ENCODE data around the gene CACNA1H. TPM values are rescaled to one million over a fixed set of nuclear protein-coding genes. Genes with fewer than 3 reads are reported as not detected.

CACNA1H gene
- total and polyA plus RNA-seq, 2 donors (not counting 3 experiments of a cell fraction or from before 2014, with no cell fraction given) = 0.03 TPM; not detected in 1

GRCh38 chr16:1200014-1200627 lies 47.2 kb downstream of the CACNA1H start:
- H3K4me2 ChIP-seq (ENCODE audit: insufficient read depth, low read length) = no peak overlapping the region
- H2AFZ ChIP-seq (ENCODE audit: low read depth, low read length) = no peak overlapping the region
- no peaks in the 10 kb centered on the region for H3K27me3 ChIP-seq (ENCODE audit: control insufficient read depth in 2 of 2, insufficient read depth in 2 of 2, low read length in 2 of 2)
- FAIRE-seq (no peak), DNase-seq (ENCODE audit: low read depth, low spot score) (no peak)
- ChIA-PET CTCF (no interaction called here), POLR2A (no interaction called here)
- dilution Hi-C loops (cut with MboI; ENCODE audit: extremely low pct_ligation_motif_present, low sequenced_read_pairs) = no loop called here
- BruUV-seq (replicated peaks) = no TSS peak
- H3K27ac ChIP-seq (ENCODE audit: insufficient read depth, low read depth, low read length) = no peak overlapping the region
- H3K36me3 ChIP-seq (ENCODE audit: control insufficient read depth in 2 of 2, extremely low read depth in 1 of 2, insufficient read depth in 2 of 2, low read length in 2 of 2) = no peaks in the 10 kb centered on the region
- H3K9me1 ChIP-seq (replicated peaks; ENCODE audit: control insufficient read depth, extremely low read depth, insufficient read depth, low read length) = no peaks in the 10 kb centered on the region
- no peak for TF ChIP-seq MYC (IDR thresholded peaks at IDR 0.05; ENCODE audit: low read depth, low read length)
- no peak for TF ChIP-seq FOS (IDR thresholded peaks at IDR 0.05; ENCODE audit: borderline replicate concordance, insufficient read depth, low read length)
- TF ChIP-seq GATA2 (IDR thresholded peaks at IDR 0.05; ENCODE audit: insufficient read depth, insufficient read length, low read depth, low read length) = no peak
- TF ChIP-seq POLR2AphosphoS5 (IDR thresholded peaks at IDR 0.05; ENCODE audit: insufficient read depth, low read depth, low read length) = no peak
- TF ChIP-seq, protein P1, sequence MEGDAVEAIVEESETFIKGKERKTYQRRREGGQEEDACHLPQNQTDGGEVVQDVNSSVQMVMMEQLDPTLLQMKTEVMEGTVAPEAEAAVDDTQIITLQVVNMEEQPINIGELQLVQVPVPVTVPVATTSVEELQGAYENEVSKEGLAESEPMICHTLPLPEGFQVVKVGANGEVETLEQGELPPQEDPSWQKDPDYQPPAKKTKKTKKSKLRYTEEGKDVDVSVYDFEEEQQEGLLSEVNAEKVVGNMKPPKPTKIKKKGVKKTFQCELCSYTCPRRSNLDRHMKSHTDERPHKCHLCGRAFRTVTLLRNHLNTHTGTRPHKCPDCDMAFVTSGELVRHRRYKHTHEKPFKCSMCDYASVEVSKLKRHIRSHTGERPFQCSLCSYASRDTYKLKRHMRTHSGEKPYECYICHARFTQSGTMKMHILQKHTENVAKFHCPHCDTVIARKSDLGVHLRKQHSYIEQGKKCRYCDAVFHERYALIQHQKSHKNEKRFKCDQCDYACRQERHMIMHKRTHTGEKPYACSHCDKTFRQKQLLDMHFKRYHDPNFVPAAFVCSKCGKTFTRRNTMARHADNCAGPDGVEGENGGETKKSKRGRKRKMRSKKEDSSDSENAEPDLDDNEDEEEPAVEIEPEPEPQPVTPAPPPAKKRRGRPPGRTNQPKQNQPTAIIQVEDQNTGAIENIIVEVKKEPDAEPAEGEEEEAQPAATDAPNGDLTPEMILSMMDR (IDR thresholded peaks at IDR 0.05; ENCODE audit: extremely low read depth in 1 of 2, insufficient read depth in 1 of 2, low read depth in 1 of 2, low read length in 2 of 2) = no peak
- no peaks in the 10 kb centered on the region for H3K9me3 ChIP-seq (replicated peaks; ENCODE audit: control insufficient read depth, insufficient read depth, low read length)
- H3K79me2 ChIP-seq (ENCODE audit: control insufficient read depth, insufficient read depth, low read length) = no peaks in the 10 kb centered on the region
- intact Hi-C loops (cut with micrococcal nuclease) = no loop called here
- H3K4me3 ChIP-seq (replicated peaks in 1 of 3; ENCODE audit: insufficient read depth in 1 of 3, low read depth in 1 of 3, low read length in 3 of 3) = no peak overlapping the region
- H3K9ac ChIP-seq (replicated peaks; ENCODE audit: extremely low read depth, insufficient read depth, low read length) = no peak overlapping the region
- H4K20me1 ChIP-seq (replicated peaks; ENCODE audit: control insufficient read depth, extremely low read depth, insufficient read depth, low read length) = no peaks in the 10 kb centered on the region
- no peaks in the 10 kb centered on the region for H3K4me1 ChIP-seq (ENCODE audit: control insufficient read depth, extremely low read depth, insufficient read depth, low read length)

DNA sequence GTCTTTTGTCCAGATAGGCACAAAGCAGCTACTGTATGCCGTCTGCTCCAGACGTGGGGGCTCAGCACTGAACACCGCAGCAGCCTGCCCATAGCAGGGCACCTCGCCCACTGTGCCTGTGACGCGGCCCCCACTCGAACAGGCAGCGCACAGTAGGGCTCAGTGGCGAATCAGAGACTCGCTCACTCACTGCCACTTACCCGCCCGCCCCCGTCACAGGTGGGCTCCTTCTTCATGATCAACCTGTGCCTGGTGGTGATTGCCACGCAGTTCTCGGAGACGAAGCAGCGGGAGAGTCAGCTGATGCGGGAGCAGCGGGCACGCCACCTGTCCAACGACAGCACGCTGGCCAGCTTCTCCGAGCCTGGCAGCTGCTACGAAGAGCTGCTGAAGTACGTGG lies 48.5 kb downstream of the CACNA1H start:
- no peaks in the 10 kb centered on the region for H3K27me3 ChIP-seq (ENCODE audit: control insufficient read depth in 2 of 2, insufficient read depth in 2 of 2, low read length in 2 of 2)
- no peak overlapping the region for H3K4me3 ChIP-seq (replicated peaks in 1 of 3; ENCODE audit: insufficient read depth in 1 of 3, low read depth in 1 of 3, low read length in 3 of 3)
- no peaks in the 10 kb centered on the region for H3K79me2 ChIP-seq (ENCODE audit: control insufficient read depth, insufficient read depth, low read length)
- H3K36me3 ChIP-seq (ENCODE audit: control insufficient read depth in 2 of 2, extremely low read depth in 1 of 2, insufficient read depth in 2 of 2, low read length in 2 of 2) = no peaks in the 10 kb centered on the region
- dilution Hi-C loops (cut with MboI; ENCODE audit: extremely low pct_ligation_motif_present, low sequenced_read_pairs) = no loop called here
- DNase-seq (ENCODE audit: low read depth, low spot score) = no peak
- no peak for FAIRE-seq
- no TSS peak for BruUV-seq (replicated peaks)
- intact Hi-C loops (cut with micrococcal nuclease) = no loop called here
- ChIA-PET POLR2A (no interaction called here), CTCF (no interaction called here)
- no peaks in the 10 kb centered on the region for H3K9me3 ChIP-seq (replicated peaks; ENCODE audit: control insufficient read depth, insufficient read depth, low read length)
- H3K4me1 ChIP-seq (ENCODE audit: control insufficient read depth, extremely low read depth, insufficient read depth, low read length) = no peaks in the 10 kb centered on the region
- no peak overlapping the region for H2AFZ ChIP-seq (ENCODE audit: low read depth, low read length)
- H3K27ac ChIP-seq (ENCODE audit: insufficient read depth, low read depth, low read length) = no peak overlapping the region
- TF ChIP-seq FOS (IDR thresholded peaks at IDR 0.05; ENCODE audit: borderline replicate concordance, insufficient read depth, low read length) = no peak
- TF ChIP-seq JUN (IDR thresholded peaks at IDR 0.05; ENCODE audit: borderline replicate concordance, insufficient read depth, insufficient read length, low read depth) = no peak
- no peak for TF ChIP-seq GATA2 (IDR thresholded peaks at IDR 0.05; ENCODE audit: insufficient read depth, insufficient read length, low read depth, low read length)
- no peak for TF ChIP-seq POLR2A (IDR thresholded peaks at IDR 0.05; ENCODE audit: low read depth, low read length)
- TF ChIP-seq POLR2AphosphoS5 (IDR thresholded peaks at IDR 0.05; ENCODE audit: insufficient read depth, low read depth, low read length) = no peak
- TF ChIP-seq, protein P1 (IDR thresholded peaks at IDR 0.05; ENCODE audit: extremely low read depth in 1 of 2, insufficient read depth in 1 of 2, low read depth in 1 of 2, low read length in 2 of 2) = no peak
- TF ChIP-seq, protein P2, sequence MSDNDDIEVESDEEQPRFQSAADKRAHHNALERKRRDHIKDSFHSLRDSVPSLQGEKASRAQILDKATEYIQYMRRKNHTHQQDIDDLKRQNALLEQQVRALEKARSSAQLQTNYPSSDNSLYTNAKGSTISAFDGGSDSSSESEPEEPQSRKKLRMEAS (IDR thresholded peaks at IDR 0.05; ENCODE audit: insufficient read depth, insufficient read length) = no peak
- no peak for TF ChIP-seq MYC (IDR thresholded peaks at IDR 0.05; ENCODE audit: low read depth, low read length)
- TF ChIP-seq EZH2 (IDR thresholded peaks at IDR 0.05; ENCODE audit: borderline replicate concordance, low read depth, low read length, severe bottlenecking) = no peak
- H4K20me1 ChIP-seq (replicated peaks; ENCODE audit: control insufficient read depth, extremely low read depth, insufficient read depth, low read length) = no peaks in the 10 kb centered on the region
- no peaks in the 10 kb centered on the region for H3K9me1 ChIP-seq (replicated peaks; ENCODE audit: control insufficient read depth, extremely low read depth, insufficient read depth, low read length)
- H3K9ac ChIP-seq (replicated peaks; ENCODE audit: extremely low read depth, insufficient read depth, low read length) = no peak overlapping the region
- H3K4me2 ChIP-seq (ENCODE audit: insufficient read depth, low read length) = no peak overlapping the region

Data from endothelial cell of umbilical vein (primary cell).